Left kidney (tissue), 2 donors: ENCODE measurements around the gene CNTNAP2. TPM values are rescaled to one million over a fixed set of nuclear protein-coding genes. Genes with fewer than 3 reads are reported as not detected.
"Not testable (repeated sequence)": the region's sequence is repeated elsewhere in the genome, so short reads cannot be mapped to it uniquely, and the experiment has no call there.

Source experiments
- DNase-seq: peaks from one replicate; pipeline ENCODE4 v3.0.0-alpha.2; 2013
- polyA plus RNA-seq: library from polyadenylated mRNA; unstranded; fragments of 120-200 nt; gene quantifications from one replicate; pipeline ENCODE4 v1.2.1, GENCODE V29; 2013; ENCODE audit not compliant: insufficient read length

CNTNAP2 gene
- polyA plus RNA-seq, 1 donor = 26.4 TPM

DNA sequence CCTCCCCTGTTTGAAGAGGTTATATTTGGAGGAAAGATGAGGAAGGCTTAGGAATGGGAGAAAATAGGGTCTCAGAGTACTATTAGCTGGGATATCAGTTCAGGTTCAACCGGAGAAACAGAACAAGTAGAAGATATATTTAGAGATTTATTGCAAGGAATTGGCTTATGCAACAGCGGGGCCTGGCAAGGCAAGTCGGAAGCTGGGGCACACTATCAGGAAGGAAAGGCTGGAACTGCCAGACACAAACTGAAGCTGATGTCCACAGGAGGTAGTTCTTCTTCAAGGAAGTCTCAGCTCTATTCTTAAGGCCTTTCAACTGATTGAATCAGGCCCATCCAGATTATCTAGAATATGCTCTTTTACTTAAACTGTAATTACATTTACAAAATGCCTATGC lies 1534.4 kb downstream of the CNTNAP2 start:
- DNase-seq = no peak

DNA sequence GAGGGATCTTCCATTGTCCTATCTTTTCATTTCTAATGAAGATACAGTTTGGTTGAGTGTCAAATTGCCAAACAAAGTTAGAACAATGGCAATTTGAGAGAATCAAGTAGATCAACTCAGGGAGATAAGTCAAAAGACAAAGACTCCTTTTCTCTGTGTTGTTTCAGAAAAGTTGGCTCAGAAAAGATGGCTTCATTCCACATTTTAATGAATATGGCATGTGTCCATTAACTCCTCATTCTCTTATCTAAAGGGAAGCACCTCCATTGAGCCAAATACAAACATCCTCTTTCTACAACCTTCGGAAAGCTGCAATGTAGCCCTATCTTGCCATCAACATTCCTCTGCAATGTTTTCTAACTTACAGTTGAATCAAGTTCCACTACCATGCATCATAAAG lies 1535.0 kb downstream of the CNTNAP2 start:
- no peak for DNase-seq

DNA sequence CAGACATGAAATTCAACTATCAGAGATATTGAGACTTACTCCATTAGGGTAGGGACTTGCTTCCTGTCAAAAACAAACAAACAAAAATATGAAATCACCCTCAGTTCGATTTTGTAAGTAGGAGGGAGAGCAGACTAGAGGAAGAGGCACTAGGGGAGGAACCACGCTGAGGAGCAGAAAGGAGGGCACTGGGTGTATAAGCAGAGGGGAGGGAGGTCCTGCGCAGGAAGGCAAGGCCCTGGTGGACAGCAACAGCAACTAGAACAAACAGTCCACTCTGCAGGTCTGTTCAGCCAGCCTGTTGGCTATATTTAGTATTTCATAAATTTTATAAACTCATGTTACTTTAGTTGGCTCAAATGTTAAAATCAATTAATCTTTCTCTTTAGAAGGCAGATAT lies 1536.9 kb downstream of the CNTNAP2 start:
- DNase-seq = no peak

DNA sequence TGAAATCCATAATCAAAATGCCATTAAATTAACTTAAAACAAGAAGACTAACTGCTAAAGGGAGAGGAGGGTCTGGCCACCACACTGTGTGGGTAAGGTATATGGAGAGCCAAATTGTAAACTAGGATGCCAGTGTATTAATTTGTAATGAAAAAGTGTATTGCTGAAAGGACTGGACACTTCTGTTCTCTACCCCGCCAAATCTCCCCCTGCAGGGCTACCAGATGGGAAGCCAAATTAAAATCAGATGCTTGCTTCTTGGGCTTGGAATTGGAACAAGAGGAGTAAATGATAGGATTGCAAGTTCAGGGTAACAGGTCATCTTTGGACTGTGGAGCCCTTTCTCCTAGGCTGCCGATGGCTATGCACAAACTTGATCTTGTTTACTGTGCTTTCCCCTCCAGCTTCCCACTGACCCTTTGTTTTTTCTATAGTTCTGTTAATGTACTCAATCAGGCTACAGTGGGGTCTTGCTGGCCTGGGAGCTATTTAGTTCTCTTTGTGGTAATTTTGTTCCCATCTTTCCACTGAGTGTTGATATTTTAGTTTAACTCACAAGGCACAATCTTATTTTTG lies 1541.9 kb downstream of the CNTNAP2 start:
- DNase-seq = no peak

DNA sequence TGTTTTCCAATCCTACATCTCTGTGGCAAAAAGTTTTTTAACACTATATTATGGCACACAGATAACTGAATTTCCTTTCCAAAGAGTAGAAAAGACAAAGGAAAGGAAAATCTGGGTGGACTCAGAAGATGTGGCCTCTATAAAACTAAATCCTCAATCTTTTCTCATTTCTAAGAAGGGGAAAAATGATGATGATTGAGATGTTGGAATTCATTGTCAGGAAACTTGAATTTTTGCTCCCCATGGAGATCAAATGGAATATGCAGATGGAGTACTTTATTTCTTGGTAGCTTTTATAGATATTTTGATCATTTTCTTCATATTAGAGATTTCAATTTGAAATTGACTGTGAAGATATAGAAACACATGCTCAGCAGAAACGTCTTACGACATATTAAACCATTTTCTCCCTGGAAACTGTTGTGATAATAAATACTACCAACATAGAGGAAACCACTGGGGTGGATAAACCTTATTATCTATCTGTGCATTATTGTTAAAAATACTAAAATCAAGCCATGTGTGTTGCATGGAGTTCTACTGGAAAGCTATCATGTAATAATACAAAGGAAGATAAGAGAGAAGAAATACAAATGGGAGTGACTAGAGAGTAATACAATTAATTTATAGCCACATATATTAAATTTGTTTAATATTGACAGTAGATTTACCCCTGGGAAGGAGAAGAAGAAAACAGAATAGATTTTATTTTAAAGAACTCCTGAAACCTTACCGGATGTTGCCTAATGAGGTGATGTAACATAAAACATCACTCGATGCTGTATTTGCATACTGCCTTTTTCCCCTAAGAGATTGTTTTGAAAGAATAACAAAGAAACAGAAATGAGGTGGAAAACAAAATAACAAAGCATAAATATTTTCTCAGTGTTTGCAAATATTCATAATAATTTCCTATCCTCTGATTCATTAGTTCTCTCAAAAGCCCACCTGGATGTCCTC lies 1542.7 kb downstream of the CNTNAP2 start:
- no peak for DNase-seq

GRCh38 chr7:147664541-147664940 lies 1547.9 kb downstream of the CNTNAP2 start:
- DNase-seq = no peak

GRCh38 chr7:147670759-147671158 lies 1554.2 kb downstream of the CNTNAP2 start:
- no peak for DNase-seq

- DNase-seq = no peak
Measured at GRCh38 chr7:147674705-147675104, 1558.1 kb downstream of the CNTNAP2 start.

GRCh38 chr7:147678943-147679342 lies 1562.3 kb downstream of the CNTNAP2 start:
- DNase-seq = no peak

DNA sequence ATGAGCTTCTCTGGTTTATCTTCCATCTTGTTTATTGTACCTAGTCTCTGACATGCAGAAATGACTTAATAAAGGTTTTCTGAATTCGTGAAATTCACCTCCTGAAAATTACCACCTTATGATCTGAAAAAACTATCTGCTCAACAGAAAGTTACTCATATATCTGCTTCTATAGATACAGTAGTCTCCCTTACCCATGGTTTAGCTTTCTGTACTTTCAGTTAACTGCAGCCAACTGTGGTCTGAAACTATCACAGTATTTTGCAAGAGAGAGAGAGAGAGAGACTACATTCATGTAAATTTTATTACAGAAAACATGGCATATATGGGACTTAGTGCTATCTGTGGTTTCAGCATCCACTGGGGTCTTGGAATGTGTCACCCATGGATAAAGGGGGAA lies 1564.9 kb downstream of the CNTNAP2 start:
- DNase-seq = no peak

DNA sequence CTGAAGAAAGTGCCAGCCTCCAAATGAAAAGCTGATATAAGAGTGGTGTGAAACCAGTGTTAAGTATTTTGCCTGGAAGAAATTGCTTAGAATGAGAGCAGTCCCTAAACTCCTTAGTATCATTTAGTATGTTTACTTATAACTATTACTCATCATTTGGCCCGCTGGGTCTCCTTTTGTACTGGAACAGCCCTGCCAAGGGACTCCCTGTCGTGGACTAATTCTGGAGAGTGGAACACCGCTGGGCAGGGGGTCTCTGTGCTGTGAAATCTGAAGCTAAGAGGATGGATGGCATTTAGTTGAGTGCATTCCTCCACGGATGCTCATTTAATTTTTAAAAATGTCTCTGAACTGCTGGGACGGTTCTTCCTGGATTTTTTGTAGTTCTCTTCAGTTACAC lies 1584.1 kb downstream of the CNTNAP2 start:
- DNase-seq = no peak

- no peak for DNase-seq
Measured at GRCh38 chr7:147707926-147708325, 1591.3 kb downstream of the CNTNAP2 start.

GRCh38 chr7:147708871-147709270 lies 1592.3 kb downstream of the CNTNAP2 start:
- DNase-seq = no peak

DNA sequence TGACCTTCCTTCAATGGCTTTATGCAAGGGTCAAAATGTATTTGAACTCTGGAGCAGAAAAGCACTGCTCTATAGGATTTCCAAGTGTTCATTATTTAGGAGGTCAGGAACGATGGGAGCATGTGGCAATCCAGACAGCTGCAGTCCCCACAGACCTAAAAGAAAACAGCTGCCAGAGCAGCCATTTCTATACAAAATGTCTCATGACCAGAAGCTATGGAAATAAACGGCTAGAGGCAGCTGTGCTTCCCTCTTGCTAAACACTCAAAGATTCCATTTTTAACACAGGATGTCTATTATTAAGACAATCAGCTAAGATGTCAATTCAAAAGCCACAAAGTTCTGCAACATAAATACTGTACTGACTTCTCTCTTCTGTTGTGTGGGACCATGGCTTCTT lies 1594.8 kb downstream of the CNTNAP2 start:
- no peak for DNase-seq

- no peak for DNase-seq
Measured at GRCh38 chr7:147721962-147722830, 1605.6 kb downstream of the CNTNAP2 start.

DNA sequence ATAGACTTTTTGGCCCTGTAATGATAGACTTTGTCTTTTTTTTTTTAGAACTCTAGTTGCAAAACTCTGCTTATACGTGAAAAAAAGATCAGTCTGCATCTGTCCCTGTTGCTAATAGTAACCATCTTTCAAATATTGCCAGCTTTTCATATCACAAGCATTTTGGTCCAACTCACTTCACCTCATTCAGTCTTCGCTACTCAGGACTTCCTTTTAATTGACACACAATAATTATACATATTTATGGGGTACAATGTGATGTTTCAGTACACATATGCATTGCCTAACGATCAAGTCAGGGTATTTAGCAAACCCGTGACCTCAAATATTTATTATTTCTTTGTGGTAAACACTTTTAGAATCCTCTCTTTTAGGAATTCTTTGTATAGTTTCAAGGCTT lies 1606.9 kb downstream of the CNTNAP2 start:
- DNase-seq = no peak

DNA sequence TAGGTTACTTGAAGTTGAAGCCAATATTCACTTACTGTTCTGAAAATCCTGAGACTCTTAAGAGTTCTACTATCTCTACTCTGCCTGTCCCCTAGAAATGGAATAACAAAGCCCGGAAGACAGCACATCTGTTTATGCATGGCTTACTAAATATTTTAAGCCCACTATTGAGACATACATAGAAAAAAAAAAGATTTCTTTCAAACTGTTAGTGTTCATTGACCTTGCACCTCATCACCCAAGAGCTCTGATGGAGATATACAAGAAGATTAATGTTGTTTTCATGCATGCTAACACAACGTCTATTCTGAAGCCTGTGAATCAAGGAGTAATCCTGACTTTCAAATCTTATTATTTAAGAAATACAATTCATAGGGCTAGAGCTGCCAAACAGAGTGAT lies 1614.7 kb downstream of the CNTNAP2 start:
- no peak for DNase-seq

- DNase-seq = not testable (repeated sequence)
Measured at GRCh38 chr7:147737559-147738214, 1621.1 kb downstream of the CNTNAP2 start.

GRCh38 chr7:147742301-147742700 lies 1625.7 kb downstream of the CNTNAP2 start:
- DNase-seq = no peak

- no peak for DNase-seq
Measured at GRCh38 chr7:147756300-147756699, 1639.7 kb downstream of the CNTNAP2 start.

GRCh38 chr7:147759327-147759943 lies 1642.8 kb downstream of the CNTNAP2 start:
- DNase-seq = no peak

GRCh38 chr7:147765301-147765700 lies 1648.7 kb downstream of the CNTNAP2 start:
- no peak for DNase-seq
